Calu3 (cell line): ENCODE data around the gene SLC25A19. TPM values are rescaled to one million over a fixed set of nuclear protein-coding genes. Genes with fewer than 3 reads are reported as not detected.

ENCODE experiments used
- BruUV-seq: library from RNA; stranded (reverse); fragments of 400-500 nt; replicated peaks from 2 replicates; lab custom pipeline; 2021; lab: Mats Ljungman, UMichigan
- CTCF ChIA-PET: fragments of 300-600 bp; sonication (Branson Sonifier 250); formaldehyde crosslinking; loops from one replicate; lab custom pipeline; 2022; ENCODE audit warnings: antibody characterized with exemption; lab: Charles Lee
- DNase-seq: peaks from one replicate; pipeline ENCODE4 v3.0.0; 2022
- H3K27ac Mint-ChIP-seq: one replicate; pipeline ENCODE4 v1.8.0; 2022; ENCODE audit warnings: mixed read lengths; ENCODE audit not compliant: unreplicated experiment
- H3K27me3 Mint-ChIP-seq: one replicate; pipeline ENCODE4 v1.8.0; 2022; ENCODE audit warnings: mixed read lengths; ENCODE audit not compliant: unreplicated experiment
- H3K36me3 Mint-ChIP-seq: one replicate; pipeline ENCODE4 v1.8.0; 2022; ENCODE audit warnings: mild to moderate bottlenecking, moderate library complexity, mixed read lengths; ENCODE audit not compliant: insufficient read depth, unreplicated experiment
- H3K4me1 Mint-ChIP-seq: one replicate; pipeline ENCODE4 v1.8.0; 2022; ENCODE audit warnings: mild to moderate bottlenecking, low read depth, mixed read lengths; ENCODE audit not compliant: unreplicated experiment
- H3K4me3 Mint-ChIP-seq: one replicate; pipeline ENCODE4 v1.8.0; 2022; ENCODE audit warnings: mild to moderate bottlenecking, low read depth, moderate library complexity, mixed read lengths; ENCODE audit not compliant: unreplicated experiment
- H3K9me3 Mint-ChIP-seq: one replicate; pipeline ENCODE4 v1.8.0; 2022; ENCODE audit warnings: low read depth, mixed read lengths; ENCODE audit not compliant: unreplicated experiment
- intact Hi-C: fragments of 100-400 bp; cut with micrococcal nuclease; formaldehyde crosslinking; loops from one replicate; pipeline ENCODE4 v1.10.0; 2022; ENCODE audit not compliant: unreplicated experiment
- total RNA-seq: library from RNA; stranded (reverse); gene quantifications from 2 replicates; pipeline ENCODE4 v1.2.3, GENCODE V29; 2022
- TF ChIP-seq, protein P1 (sequence below): fragments of 200-600 bp; IDR thresholded peaks from one replicate; pipeline ENCODE4 v1.8.0; 2022; ENCODE audit warnings: antibody characterized with exemption; ENCODE audit not compliant: unreplicated experiment

SLC25A19 gene
- total RNA-seq, 1 experiment from 2014 or later, result 26.7 TPM

GRCh38 chr17:75331671-75332070 lies 42.4 kb upstream of the SLC25A19 start:
- Mint-ChIP-seq H3K4me3 (no peak overlapping the region), H3K36me3 (no peaks in the 10 kb centered on the region), H3K9me3 (no peaks in the 10 kb centered on the region), H3K27me3 (no peaks in the 10 kb centered on the region), H3K27ac (no peak overlapping the region), H3K4me1 (no peaks in the 10 kb centered on the region)
- no TSS peak for BruUV-seq
- no peak for DNase-seq
- CTCF ChIA-PET, result interaction anchor here (0.6 kb wide), 1 partner anchor 19 kb away, joined by 3 read pairs; no protein-coding TSS in a partner anchor
- intact Hi-C loops, result no loop called here
- TF ChIP-seq, protein P1, sequence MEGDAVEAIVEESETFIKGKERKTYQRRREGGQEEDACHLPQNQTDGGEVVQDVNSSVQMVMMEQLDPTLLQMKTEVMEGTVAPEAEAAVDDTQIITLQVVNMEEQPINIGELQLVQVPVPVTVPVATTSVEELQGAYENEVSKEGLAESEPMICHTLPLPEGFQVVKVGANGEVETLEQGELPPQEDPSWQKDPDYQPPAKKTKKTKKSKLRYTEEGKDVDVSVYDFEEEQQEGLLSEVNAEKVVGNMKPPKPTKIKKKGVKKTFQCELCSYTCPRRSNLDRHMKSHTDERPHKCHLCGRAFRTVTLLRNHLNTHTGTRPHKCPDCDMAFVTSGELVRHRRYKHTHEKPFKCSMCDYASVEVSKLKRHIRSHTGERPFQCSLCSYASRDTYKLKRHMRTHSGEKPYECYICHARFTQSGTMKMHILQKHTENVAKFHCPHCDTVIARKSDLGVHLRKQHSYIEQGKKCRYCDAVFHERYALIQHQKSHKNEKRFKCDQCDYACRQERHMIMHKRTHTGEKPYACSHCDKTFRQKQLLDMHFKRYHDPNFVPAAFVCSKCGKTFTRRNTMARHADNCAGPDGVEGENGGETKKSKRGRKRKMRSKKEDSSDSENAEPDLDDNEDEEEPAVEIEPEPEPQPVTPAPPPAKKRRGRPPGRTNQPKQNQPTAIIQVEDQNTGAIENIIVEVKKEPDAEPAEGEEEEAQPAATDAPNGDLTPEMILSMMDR, result no peak

GRCh38 chr17:75327757-75328156 lies 38.5 kb upstream of the SLC25A19 start:
- TF ChIP-seq, protein P1, result no peak
- CTCF ChIA-PET, result no interaction called here
- intact Hi-C loops, result no loop called here
- peaks cover 14% of the 10 kb centered on the region for H3K36me3 Mint-ChIP-seq
- BruUV-seq, result no TSS peak
- no peak for DNase-seq
- H3K4me1 Mint-ChIP-seq, result no peaks in the 10 kb centered on the region
- no peaks in the 10 kb centered on the region for H3K9me3 Mint-ChIP-seq
- H3K27me3 Mint-ChIP-seq, result no peaks in the 10 kb centered on the region
- no peak overlapping the region for H3K27ac Mint-ChIP-seq
- H3K4me3 Mint-ChIP-seq, result no peak overlapping the region

- no peak overlapping the region for H3K27ac Mint-ChIP-seq
- TF ChIP-seq, protein P1, result no peak
- no peak overlapping the region for H3K4me3 Mint-ChIP-seq
- CTCF ChIA-PET, result interaction anchor here (0.7 kb wide), 1 partner anchor 27 kb away, joined by 3 read pairs; no protein-coding TSS in a partner anchor
- DNase-seq, result no peak
- peaks cover 25% of the 10 kb centered on the region for H3K36me3 Mint-ChIP-seq
- H3K9me3 Mint-ChIP-seq, result no peaks in the 10 kb centered on the region
- intact Hi-C loops, result no loop called here
- no TSS peak for BruUV-seq
- H3K4me1 Mint-ChIP-seq, result no peaks in the 10 kb centered on the region
- H3K27me3 Mint-ChIP-seq, result no peaks in the 10 kb centered on the region
Observed at GRCh38 chr17:75326226-75326848, 37.1 kb upstream of the SLC25A19 start.

DNA sequence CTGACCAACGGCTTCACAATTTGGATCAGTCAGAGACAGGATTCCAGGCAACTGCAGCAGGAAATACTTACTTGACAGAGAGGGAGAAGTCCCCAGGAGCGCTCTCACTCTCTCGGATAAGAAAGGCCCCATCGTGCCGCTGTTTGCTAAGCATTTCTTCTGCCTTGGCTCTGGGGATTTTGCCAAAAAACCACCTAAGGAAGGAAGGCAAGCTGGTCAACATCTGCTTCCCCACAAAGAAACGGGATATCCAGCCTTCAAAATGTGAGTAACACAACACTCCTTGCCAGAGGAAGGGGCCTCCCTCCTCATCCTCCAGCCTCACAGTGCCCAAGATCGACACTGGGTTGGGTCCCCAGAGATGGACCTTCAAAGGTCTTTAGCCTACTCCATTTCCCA lies 36.6 kb upstream of the SLC25A19 start:
- no peak overlapping the region for H3K4me3 Mint-ChIP-seq
- H3K27ac Mint-ChIP-seq, result no peak overlapping the region
- H3K4me1 Mint-ChIP-seq, result no peaks in the 10 kb centered on the region
- CTCF ChIA-PET, result no interaction called here
- TF ChIP-seq, protein P1, result no peak
- DNase-seq, result no peak
- no TSS peak for BruUV-seq
- no peaks in the 10 kb centered on the region for H3K9me3 Mint-ChIP-seq
- no peaks in the 10 kb centered on the region for H3K27me3 Mint-ChIP-seq
- H3K36me3 Mint-ChIP-seq, result peaks cover 30% of the 10 kb centered on the region
- intact Hi-C loops, result no loop called here
